SK-N-MC (cell line): ENCODE results near the gene NUP88.

ENCODE experiments used
- EZH2 ChIP-seq: fragments of 200-600 bp; sonication (generic); IDR thresholded peaks from one replicate; pipeline ENCODE4 v1.6.1; 2017; ENCODE audit warnings: antibody characterized with exemption
- POLR2AphosphoS5 ChIP-seq: IDR thresholded peaks from 2 replicates; pipeline ENCODE4 v1.6.1; 2012; ENCODE audit warnings: mild to moderate bottlenecking, low read depth, low read length, borderline replicate concordance

DNA sequence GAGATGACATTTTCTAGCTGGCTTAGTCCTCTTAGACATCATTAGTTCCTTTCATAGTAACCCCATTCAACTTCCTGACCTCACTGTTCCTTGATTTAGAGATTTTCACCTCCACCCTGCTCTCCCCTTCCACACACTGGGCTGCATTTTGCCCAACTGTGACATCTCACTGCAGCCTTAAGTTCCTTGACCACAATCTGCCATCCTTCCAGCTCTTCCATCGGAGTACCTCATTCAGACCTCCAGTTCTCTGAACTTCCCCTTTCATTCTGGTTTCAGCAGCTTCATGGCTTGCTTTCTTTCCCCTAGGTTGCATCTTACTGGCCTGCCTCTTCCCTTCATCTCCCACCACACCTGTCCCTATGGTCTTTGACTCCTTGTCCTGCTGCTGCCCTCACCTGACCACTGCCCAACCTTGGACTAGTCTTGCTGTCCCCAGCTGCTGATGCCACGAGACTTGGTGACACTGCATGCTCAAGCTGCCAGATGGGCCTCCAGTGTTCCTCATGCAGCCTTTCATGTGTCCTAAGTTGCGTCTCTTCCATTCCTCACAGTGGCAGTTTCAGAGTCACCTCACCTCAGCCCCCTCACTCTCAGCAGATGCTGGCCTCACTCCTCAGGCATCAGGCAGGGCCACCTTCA lies 40.8 kb downstream of the NUP88 start:
- TF ChIP-seq POLR2AphosphoS5: no peak
- no peak for TF ChIP-seq EZH2
